ENCODE data around the gene MPRIP. TPM values are rescaled to one million over a fixed set of nuclear protein-coding genes. Genes with fewer than 3 reads are reported as not detected.
A peak's percentile ranks its signal among the peaks of the same experiment; 100 is the strongest.
"Not testable (repeated sequence)": the region's sequence is repeated elsewhere in the genome, so short reads cannot be mapped to it uniquely, and the experiment has no call there.

MPRIP gene
- total RNA-seq, 1 donor: 127 TPM

GRCh38 chr17:17121162-17121561 is 78.9 kb downstream of the MPRIP start:
- no peak for DNase-seq (ENCODE audit: low read depth in 2 of 3, low spot score in 2 of 3)

DNA sequence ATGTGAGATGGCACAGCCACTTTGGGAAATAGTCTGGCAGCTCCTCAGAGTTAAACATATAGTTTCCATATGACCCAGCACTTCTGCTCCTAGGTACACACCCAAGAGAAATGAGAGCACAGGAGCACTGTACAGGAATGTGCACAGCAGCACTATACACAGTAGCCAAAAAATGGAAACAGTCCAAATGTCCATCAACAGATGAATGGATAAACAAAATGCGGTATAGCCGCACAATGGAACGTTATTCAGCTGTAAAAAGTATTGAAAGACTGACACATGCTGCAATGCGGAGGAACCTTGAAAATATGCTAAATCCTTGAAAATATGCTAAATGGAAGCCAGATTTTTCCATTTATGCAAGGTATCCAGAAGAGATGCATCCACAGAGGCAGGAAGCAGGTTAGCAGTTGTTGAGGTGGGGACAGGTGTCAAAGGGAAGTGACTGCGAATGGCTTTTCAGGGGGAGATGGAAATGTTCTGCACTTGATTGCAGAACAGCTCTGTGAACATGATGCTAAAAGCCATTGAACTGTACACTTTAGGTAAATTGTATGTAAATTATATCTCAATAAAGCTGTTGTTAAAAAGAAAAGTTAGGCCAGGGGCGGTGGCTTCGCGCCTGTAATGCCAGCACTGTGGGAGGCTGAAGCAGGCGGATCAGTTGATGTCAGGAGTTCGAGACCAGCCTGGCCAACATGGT is 80.7 kb downstream of the MPRIP start:
- no peak for DNase-seq (ENCODE audit: low read depth in 2 of 3, low spot score in 2 of 3)

DNA sequence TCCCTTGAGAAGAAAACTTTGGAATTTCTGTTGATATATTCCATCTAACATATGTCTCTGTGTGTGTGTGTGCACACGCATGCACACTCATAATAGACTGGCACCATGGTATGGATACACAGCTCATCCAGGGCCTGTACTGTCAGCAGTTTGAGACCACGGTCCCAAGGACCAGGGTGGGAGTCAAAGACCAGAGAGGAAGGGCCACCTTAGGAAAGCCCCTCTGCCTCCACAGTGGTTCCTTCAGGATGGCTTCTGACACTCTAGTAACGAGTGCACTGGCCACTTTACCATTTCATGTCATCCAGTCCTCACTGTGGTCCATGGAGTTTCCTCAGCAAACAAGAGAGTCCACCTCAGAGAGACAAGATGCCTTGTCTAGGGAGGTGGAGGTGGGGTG is 82.1 kb downstream of the MPRIP start:
- no peak for DNase-seq (ENCODE audit: low read depth in 2 of 3, low spot score in 2 of 3)

DNA sequence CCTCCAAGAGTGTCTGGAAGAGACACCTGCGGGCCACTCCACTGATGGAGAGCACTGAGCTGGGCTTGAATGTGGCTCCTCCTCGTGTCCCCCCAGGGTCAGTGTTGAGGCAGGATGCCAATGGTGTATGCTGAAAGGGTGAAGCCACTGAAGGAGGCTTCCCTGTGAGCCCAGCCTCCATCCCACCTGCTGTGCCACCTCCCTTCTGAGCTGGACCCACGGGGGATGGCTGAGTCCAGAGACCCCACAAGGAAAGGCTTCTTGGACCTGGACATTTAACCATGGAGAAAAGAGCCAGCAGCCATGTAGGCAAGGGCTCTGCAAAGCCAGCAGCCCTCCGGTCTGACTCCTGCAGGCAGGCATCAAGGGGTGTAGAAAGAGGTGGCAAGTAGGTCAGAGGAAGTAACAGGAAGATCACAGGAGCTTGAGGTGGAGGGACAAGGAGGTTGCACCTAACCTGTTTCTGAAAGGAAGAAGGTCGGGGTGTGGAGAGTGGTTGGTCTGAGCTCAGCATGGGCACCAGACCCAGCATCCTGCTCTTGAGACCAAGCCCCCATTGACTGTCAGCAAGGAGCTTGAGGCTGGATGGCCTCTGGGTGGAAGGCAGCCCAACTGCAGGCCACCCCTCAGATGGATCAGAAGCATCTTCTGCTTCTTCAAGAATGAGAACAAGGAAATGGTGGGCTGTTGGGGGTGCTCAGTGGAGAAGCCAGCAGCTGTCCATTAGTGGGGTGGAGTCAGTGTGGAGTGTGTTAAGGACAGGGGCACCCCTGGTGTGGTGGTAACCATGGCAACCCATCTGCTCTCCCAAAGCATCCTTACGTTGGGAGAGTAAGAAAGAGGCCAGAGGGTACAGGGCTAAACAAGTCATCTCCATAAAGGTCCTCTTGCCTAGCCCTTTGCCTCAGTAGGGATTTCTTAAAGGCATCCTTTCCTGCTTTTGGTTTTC is 83.2 kb downstream of the MPRIP start:
- DNase-seq (ENCODE audit: low read depth in 2 of 3, low spot score in 2 of 3): peak in 1 of 3 donors; percentile 23

GRCh38 chr17:17126131-17127110 is 84.2 kb downstream of the MPRIP start:
- DNase-seq (ENCODE audit: low read depth in 2 of 3, low spot score in 2 of 3): no peak

- DNase-seq (ENCODE audit: low read depth in 2 of 3, low spot score in 2 of 3): no peak
Measured at GRCh38 chr17:17127156-17127555, 84.9 kb downstream of the MPRIP start.

- no peak for DNase-seq (ENCODE audit: low read depth in 2 of 3, low spot score in 2 of 3)
Measured at GRCh38 chr17:17127730-17128291, 85.6 kb downstream of the MPRIP start.

DNA sequence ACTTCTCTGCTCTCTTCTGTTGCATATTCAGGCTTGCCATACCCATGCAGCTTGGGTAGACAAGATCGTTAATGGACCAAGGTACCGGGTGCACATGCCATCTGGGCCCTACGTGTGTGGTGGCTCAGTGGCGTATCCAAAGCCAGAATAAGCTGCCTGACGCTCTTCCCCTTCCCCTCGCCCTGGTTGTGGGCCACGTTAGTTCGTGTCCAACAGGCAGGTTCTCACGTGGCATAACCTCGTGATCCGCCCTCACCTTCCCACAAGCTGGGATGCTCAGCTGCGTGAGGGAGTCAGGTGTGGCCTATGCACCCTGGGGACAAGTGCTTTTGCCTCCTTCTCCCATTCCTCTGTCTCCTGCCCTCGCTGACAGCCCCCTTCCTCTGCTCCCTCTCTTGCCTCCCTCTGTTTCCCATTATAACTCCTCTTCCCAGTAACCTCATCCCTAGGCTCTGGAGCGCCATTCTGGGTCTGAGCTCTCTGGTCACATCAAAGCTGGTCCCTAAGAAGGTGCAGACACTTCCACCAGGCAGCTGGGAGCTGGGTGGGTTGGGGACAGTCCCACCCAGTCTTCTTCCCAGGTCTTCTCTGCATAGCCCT is 86.3 kb downstream of the MPRIP start:
- no peak for DNase-seq (ENCODE audit: low read depth in 2 of 3, low spot score in 2 of 3)

GRCh38 chr17:17129466-17129865 is 87.2 kb downstream of the MPRIP start:
- no peak for DNase-seq (ENCODE audit: low read depth in 2 of 3, low spot score in 2 of 3)

- no peak for DNase-seq (ENCODE audit: low read depth in 2 of 3, low spot score in 2 of 3)
Measured at GRCh38 chr17:17130077-17130844, 88.0 kb downstream of the MPRIP start.

GRCh38 chr17:17131839-17132238 is 89.6 kb downstream of the MPRIP start:
- DNase-seq (ENCODE audit: low read depth in 2 of 3, low spot score in 2 of 3): no peak

DNA sequence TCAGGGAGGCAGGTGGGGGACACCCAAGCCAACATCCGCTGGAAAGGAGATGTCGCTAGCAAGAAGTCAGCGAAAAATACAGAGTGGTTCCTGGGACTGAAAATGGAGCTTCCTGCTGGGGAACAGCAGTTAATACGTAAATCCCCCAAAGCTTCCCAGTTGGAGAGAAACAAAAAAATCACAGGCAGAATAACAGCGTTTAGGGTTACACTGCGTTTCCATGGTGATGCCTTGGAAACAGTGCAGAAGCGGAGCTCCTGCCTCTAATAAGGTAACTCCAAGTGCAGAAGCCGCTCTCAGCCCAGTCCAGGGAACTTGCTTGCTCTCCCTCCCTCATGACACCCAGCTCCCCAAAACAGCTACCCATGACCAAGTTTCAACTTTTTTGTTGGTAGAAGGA is 90.5 kb downstream of the MPRIP start:
- DNase-seq (ENCODE audit: low read depth in 2 of 3, low spot score in 2 of 3): no peak

GRCh38 chr17:17134051-17134956 is 92.0 kb downstream of the MPRIP start:
- no peak for DNase-seq (ENCODE audit: low read depth in 2 of 3, low spot score in 2 of 3)

DNA sequence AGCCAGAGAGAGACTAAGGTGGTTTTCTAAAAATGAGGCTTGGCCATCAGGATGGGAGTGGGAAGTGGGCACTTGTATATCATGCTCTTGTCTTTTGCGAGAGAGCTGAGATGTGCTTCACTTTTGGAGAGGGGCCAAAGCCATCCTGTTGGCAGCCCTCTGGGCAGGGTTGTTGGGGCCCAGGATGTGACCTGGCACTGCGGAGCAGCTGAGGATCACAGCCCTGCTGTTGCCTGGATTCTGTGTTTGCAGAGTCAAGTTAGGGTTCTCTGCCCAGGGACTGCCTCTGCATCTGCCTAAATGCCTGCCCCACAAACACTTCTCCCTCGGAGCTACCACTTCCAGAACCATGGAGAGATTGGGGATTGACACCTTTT is 92.7 kb downstream of the MPRIP start:
- no peak for DNase-seq (ENCODE audit: low read depth in 2 of 3, low spot score in 2 of 3)

GRCh38 chr17:17136221-17136620 is 94.0 kb downstream of the MPRIP start:
- DNase-seq (ENCODE audit: low read depth in 2 of 3, low spot score in 2 of 3): not testable (repeated sequence)

GRCh38 chr17:17137731-17138585 is 95.7 kb downstream of the MPRIP start:
- no peak for DNase-seq (ENCODE audit: low read depth in 2 of 3, low spot score in 2 of 3)

- no peak for DNase-seq (ENCODE audit: low read depth in 2 of 3, low spot score in 2 of 3)
Measured at GRCh38 chr17:17139972-17140589, 97.8 kb downstream of the MPRIP start.

Measured in hematopoietic multipotent progenitor cell (in vitro differentiated cells).